CD4-positive, alpha-beta T cell (primary cell): ENCODE data around the gene RAB41. TPM values are rescaled to one million over a fixed set of nuclear protein-coding genes. Genes with fewer than 3 reads are reported as not detected.

Experiments
- ATAC-seq: fragments of 200-7000 bp; cut with Tn5 transposase; one replicate; pipeline ENCODE4 v1.10.0; 2022; ENCODE audit warnings: mild to moderate bottlenecking; ENCODE audit not compliant: poor library complexity
- CTCF ChIA-PET: fragments of 350-600 bp; sonication (Branson Sonifier 250); formaldehyde crosslinking; loops from one replicate; lab custom pipeline; 2021; ENCODE audit warnings: antibody characterized with exemption, inconsistent platforms; lab: Charles Lee
- POLR2A ChIA-PET: fragments of 350-600 bp; sonication (Branson Sonifier 250); formaldehyde crosslinking; loops from one replicate; lab custom pipeline; 2021; ENCODE audit warnings: antibody characterized with exemption, inconsistent platforms; lab: Charles Lee
- DNase-seq, 14 experiments: peaks; one replicate each; pipeline ENCODE4 v3.0.0-alpha.2; 2013 to 2020; ENCODE audit warnings: mixed read lengths in 2 of 14
- H3K27ac ChIP-seq, 2 donors: one replicate each; pipeline versions ENCODE4 v1.5.1 to v1.7.0; 2013; ENCODE audit warnings: low read length in 2 of 2, low read depth in 1 of 2, mild to moderate bottlenecking in 1 of 2
- H3K27me3 ChIP-seq, 2 experiments: 1 replicate in 1 of 2; 2 replicates in 1 of 2; pipeline versions ENCODE4 v1.6.1 to v1.7.0; 2013; ENCODE audit warnings: low read length in 2 of 2, control low read depth in 1 of 2, mild to moderate bottlenecking in 1 of 2, moderate library complexity in 1 of 2; ENCODE audit not compliant: insufficient read depth in 2 of 2, control insufficient read depth in 1 of 2
- H3K36me3 ChIP-seq: one replicate; pipeline ENCODE4 v1.6.1; 2013; ENCODE audit warnings: low read length, control low read depth; ENCODE audit not compliant: insufficient read depth
- H3K4me1 ChIP-seq: one replicate; pipeline ENCODE4 v1.6.1; 2013; ENCODE audit warnings: low read length, control low read depth; ENCODE audit not compliant: insufficient read depth
- H3K4me3 ChIP-seq: one replicate; pipeline ENCODE4 v1.5.1; 2013; ENCODE audit warnings: mild to moderate bottlenecking, low read length, moderate library complexity
- H3K9me3 ChIP-seq, 2 experiments: 1 replicate in 1 of 2; 2 replicates in 1 of 2; pipeline versions ENCODE4 v1.6.1 to v1.7.0; 2013; ENCODE audit warnings: low read length in 2 of 2, mild to moderate bottlenecking in 2 of 2, control low read depth in 1 of 2, moderate library complexity in 1 of 2; ENCODE audit not compliant: control insufficient read depth in 1 of 2, insufficient read depth in 1 of 2
- H3K27ac Mint-ChIP-seq: one replicate; pipeline ENCODE4 v1.8.0; 2020; ENCODE audit warnings: mixed read lengths
- H3K27me3 Mint-ChIP-seq: one replicate; pipeline ENCODE4 v1.8.0; 2021; ENCODE audit warnings: mixed read lengths
- H3K36me3 Mint-ChIP-seq: one replicate; pipeline ENCODE4 v1.8.0; 2021; ENCODE audit warnings: low read depth, mixed read lengths
- H3K4me1 Mint-ChIP-seq: one replicate; pipeline ENCODE4 v1.8.0; 2021; ENCODE audit warnings: low read depth, mixed read lengths
- H3K4me3 Mint-ChIP-seq: one replicate; pipeline ENCODE4 v1.8.0; 2020; ENCODE audit warnings: mild to moderate bottlenecking, mixed read lengths
- H3K9me3 Mint-ChIP-seq: one replicate; pipeline ENCODE4 v1.8.0; 2020; ENCODE audit warnings: mixed read lengths
- intact Hi-C, 2 experiments: fragments of 100-400 bp; cut with DNase I in 1 of 2; cut with micrococcal nuclease in 1 of 2; formaldehyde crosslinking; loops; one replicate each; pipeline versions ENCODE4 v1.15.1 to v1.9.0; 2023 to 2025; cut with DNase I, micrococcal nuclease
- total RNA-seq, 174 experiments: library from RNA in 2 of 174; stranded (reverse) in 2 of 174; gene quantifications; one replicate each; pipeline ENCODE4 v1.2.3 and lab custom pipeline; 2021 to 2026
- TF ChIP-seq, protein P1 (sequence below): fragments of 200-600 bp; IDR thresholded peaks from one replicate; pipeline ENCODE4 v1.8.0; 2022; ENCODE audit warnings: antibody characterized with exemption, mild to moderate bottlenecking

The RAB41 gene
- total RNA-seq, 2 experiments from 2014 or later: not detected

DNA sequence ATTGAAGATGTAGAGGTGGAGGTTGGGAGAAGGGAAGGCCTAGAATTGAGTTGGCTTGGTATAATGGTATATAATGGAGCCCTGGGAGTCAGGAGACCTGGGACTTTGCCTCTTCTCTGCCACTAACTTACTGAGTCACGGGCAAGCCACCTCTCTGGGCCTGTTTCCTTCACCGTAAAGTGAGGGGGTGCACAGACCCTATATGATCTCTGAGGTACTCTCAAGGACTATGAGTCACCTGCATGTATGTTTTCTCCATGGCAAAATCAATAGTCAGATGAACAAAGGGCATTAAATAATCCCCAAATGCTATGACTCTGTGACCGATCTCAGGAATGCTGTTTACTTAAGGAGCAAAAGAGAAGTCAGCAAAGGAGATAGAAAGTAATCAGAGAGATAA, 27.1 kb upstream of the RAB41 start:
- Mint-ChIP-seq H3K36me3 (peaks cover 8% of the 10 kb centered on the region), H3K4me1 (no peaks in the 10 kb centered on the region), H3K27me3 (no peaks in the 10 kb centered on the region), H3K9me3 (no peaks in the 10 kb centered on the region), H3K27ac (no peak overlapping the region), H3K4me3 (no peak overlapping the region)
- TF ChIP-seq, protein P1, sequence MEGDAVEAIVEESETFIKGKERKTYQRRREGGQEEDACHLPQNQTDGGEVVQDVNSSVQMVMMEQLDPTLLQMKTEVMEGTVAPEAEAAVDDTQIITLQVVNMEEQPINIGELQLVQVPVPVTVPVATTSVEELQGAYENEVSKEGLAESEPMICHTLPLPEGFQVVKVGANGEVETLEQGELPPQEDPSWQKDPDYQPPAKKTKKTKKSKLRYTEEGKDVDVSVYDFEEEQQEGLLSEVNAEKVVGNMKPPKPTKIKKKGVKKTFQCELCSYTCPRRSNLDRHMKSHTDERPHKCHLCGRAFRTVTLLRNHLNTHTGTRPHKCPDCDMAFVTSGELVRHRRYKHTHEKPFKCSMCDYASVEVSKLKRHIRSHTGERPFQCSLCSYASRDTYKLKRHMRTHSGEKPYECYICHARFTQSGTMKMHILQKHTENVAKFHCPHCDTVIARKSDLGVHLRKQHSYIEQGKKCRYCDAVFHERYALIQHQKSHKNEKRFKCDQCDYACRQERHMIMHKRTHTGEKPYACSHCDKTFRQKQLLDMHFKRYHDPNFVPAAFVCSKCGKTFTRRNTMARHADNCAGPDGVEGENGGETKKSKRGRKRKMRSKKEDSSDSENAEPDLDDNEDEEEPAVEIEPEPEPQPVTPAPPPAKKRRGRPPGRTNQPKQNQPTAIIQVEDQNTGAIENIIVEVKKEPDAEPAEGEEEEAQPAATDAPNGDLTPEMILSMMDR: no peak
- Histone ChIP-seq H3K4me3 (no peak overlapping the region), H3K4me1 (no peaks in the 10 kb centered on the region), H3K9me3 (no peaks in the 10 kb centered on the region), H3K36me3 (no peaks in the 10 kb centered on the region), H3K27ac (no peak overlapping the region), H3K27me3 (no peaks in the 10 kb centered on the region)
- POLR2A ChIA-PET: no interaction called here
- DNase-seq: no peak
- CTCF ChIA-PET: no interaction called here
- no peak for ATAC-seq
- intact Hi-C loops: no loop called here

DNA sequence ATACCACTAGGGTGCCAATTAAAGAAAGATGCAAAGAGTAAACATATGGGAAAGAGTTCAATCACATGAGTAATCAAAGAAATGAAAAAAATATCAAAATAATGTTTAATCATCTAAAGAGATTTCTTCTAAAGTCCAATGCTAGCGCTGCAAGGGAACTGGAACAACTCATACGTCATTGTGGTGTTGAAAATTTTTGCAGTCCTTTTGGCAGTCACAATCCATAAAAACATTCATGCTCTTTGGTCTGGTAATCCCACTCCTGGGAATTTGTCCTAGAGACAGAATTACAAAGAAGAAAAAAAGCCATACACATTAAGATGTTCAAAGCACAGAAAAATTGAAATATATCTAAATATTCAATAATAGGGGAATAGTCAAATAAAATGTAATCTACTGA, 26.5 kb upstream of the RAB41 start:
- H3K27ac ChIP-seq: no peak overlapping the region
- CTCF ChIA-PET: no interaction called here
- TF ChIP-seq, protein P1: no peak
- Mint-ChIP-seq H3K9me3 (no peaks in the 10 kb centered on the region), H3K27ac (no peak overlapping the region), H3K4me1 (no peaks in the 10 kb centered on the region), H3K36me3 (peaks cover 8% of the 10 kb centered on the region), H3K27me3 (no peaks in the 10 kb centered on the region), H3K4me3 (no peak overlapping the region)
- H3K36me3 ChIP-seq: no peaks in the 10 kb centered on the region
- intact Hi-C loops: no loop called here
- POLR2A ChIA-PET: no interaction called here
- DNase-seq (no peak), ATAC-seq (no peak)
- no peaks in the 10 kb centered on the region for H3K27me3 ChIP-seq
- no peaks in the 10 kb centered on the region for H3K9me3 ChIP-seq
- H3K4me3 ChIP-seq: no peak overlapping the region
- no peaks in the 10 kb centered on the region for H3K4me1 ChIP-seq

DNA sequence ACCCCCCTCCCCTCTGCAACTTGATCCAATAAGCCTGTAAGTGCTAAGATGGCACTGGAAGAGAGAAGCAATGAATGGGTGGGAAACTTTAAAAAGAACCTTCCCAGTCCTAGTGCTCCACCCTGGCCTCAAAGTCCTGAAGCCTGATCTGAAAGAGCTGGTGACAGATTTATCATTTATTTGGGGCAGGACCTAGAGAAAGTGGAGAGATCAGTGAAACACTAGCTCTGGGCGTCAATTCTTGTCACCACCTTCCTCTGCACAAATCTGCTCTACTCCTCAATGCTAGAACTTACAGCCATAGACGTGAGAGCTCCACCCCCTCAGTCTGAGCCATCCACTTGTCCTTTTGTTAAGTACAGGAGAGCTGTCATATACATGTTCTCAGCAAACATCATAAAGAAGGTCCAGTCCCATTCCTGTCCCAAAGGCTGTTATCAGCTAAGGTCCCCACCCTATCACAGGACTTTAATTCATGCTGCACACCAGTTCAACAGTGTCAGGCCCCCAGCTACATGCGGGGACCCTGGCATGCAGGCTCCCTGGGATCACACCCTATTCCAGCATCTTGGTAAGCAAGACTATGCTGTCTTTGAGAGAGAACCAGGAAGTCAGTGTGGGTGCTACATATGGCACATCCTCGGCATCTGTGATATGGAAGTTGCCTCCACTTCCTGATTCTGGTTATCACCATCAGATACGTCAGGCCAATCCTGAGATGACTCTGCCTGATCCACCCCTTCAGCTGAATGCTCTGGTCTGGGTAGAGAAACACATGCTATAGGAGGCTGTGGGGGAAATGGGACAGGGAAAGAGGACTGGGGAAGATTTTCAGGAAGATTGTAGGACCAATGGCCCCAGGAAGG, 24.3 kb upstream of the RAB41 start:
- ChIA-PET CTCF (no interaction called here), POLR2A (no interaction called here)
- intact Hi-C loops: no loop called here

More for the DNA sequence above, 24.3 kb upstream of the RAB41 start:
- no peaks in the 10 kb centered on the region for H3K9me3 ChIP-seq
- Mint-ChIP-seq H3K27ac (no peak overlapping the region), H3K9me3 (no peaks in the 10 kb centered on the region), H3K4me1 (no peaks in the 10 kb centered on the region), H3K27me3 (no peaks in the 10 kb centered on the region), H3K4me3 (no peak overlapping the region), H3K36me3 (peaks cover 8% of the 10 kb centered on the region)
- H3K36me3 ChIP-seq: no peaks in the 10 kb centered on the region
- TF ChIP-seq, protein P1: no peak
- no peaks in the 10 kb centered on the region for H3K27me3 ChIP-seq
- H3K4me3 ChIP-seq: no peak overlapping the region
- H3K4me1 ChIP-seq: no peaks in the 10 kb centered on the region
- no peak overlapping the region for H3K27ac ChIP-seq
- DNase-seq (no peak), ATAC-seq (no peak)
